NCI-H2171 treated with DMSO at 0.1 percent for 48 hours (cell line): ENCODE measurements around the gene RNF217.
A peak's percentile ranks its signal among the peaks of the same experiment; 100 is the strongest.
"Not testable (repeated sequence)": the region's sequence is repeated elsewhere in the genome, so short reads cannot be mapped to it uniquely, and the experiment has no call there.

Experiments used
- DNase-seq: peaks from one replicate; lab custom pipeline; 2025; lab: John Stamatoyannopoulos, UW

RNF217 gene

DNA sequence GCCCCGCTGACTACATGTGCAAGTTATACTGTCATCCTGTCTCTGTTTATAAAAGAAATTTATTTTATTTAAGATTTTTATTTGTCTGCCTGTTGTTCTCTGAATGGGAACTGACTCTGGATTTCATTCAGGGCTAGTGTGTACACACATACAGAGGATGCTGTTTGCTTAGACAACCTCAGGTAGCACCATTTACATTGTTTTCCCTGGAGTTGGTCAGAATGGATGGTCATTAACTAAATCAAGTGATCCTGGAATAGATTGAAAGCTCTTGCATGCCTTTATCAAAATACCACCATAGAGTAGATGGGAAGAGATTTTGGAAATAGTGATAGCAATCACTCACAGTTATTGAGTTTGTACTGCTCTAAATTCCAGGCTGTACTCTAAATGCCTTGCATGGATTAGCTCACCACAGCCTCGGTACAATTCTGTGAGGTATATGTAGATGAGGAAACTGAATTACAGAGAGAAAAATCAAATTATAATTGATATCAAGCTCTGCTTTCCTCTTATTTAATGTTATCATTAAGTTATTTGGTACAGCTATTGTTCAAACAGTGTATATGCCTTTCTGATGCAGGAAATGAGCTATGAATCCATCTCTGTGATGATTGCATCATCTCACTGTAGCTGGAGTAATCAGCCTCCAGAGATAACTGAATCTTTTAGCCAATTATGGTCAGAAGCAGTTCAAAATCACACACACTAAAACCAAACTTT is 51.9 kb downstream of the RNF217 start:
- DNase-seq, result no peak

GRCh38 chr6:125014661-125014957 is 52.4 kb downstream of the RNF217 start:
- DNase-seq, result no peak

GRCh38 chr6:125015152-125015551 is 52.9 kb downstream of the RNF217 start:
- no peak for DNase-seq

DNA sequence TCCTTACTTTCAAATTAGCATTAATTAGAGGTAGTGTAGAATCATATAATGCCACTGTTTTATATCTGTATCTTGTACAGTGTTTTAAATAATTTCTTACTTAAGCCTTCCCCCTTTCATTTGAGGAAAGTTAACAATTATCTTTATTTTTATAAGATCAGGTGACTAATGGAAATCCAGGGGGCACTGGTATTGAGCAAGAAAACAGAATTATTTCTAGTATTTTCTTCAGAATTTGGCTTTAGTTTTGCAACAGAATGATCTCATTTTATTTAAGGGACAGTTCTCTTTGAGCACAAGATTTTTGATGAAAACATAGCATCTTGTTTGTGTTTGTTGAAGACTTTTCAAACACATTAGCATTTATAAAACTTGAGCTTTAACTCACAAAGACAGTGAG is 55.9 kb downstream of the RNF217 start:
- DNase-seq, result no peak

DNA sequence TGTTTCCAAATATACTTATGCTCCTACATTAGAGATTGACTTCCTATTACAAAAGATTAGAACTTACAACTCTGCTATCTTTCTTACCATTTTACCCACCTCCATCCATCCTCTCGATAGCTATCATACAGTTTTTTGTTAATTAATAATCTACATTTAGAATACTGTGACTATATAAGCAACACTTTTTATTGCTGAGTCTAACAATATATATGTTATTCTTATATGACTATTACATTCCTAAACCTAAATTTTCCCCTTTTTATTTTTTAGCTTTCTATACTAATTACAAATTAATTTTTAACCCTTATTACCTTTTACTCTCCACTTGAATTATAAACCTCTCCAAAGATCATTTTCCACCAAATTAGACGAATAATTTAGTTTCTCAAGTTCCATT is 57.0 kb downstream of the RNF217 start:
- DNase-seq, result no peak

DNA sequence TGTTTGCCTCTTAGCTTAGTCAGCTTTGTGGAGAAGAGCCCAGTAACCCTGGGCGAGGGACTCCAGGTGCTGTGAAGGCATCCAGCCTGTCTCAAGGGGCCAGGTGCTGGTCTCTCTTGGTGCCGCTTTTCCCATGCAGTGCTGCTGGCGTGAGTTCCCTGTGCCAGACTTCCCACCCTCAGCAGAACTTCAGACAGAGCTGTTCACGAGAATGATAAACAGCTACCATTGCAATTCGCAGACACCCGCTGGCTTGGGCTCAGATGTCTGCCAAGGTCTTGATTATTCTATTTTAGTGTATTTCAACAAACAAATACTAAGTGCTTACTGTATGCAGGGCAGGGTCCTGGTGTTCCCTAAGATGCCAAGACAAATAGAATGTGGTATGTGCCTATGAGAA is 57.7 kb downstream of the RNF217 start:
- peak; percentile 34 for DNase-seq

GRCh38 chr6:125020385-125020784 is 58.1 kb downstream of the RNF217 start:
- DNase-seq, result peak; percentile 69

- DNase-seq, result no peak
These were observed 60.3 kb downstream of the RNF217 start for GRCh38 chr6:125022391-125022989.

DNA sequence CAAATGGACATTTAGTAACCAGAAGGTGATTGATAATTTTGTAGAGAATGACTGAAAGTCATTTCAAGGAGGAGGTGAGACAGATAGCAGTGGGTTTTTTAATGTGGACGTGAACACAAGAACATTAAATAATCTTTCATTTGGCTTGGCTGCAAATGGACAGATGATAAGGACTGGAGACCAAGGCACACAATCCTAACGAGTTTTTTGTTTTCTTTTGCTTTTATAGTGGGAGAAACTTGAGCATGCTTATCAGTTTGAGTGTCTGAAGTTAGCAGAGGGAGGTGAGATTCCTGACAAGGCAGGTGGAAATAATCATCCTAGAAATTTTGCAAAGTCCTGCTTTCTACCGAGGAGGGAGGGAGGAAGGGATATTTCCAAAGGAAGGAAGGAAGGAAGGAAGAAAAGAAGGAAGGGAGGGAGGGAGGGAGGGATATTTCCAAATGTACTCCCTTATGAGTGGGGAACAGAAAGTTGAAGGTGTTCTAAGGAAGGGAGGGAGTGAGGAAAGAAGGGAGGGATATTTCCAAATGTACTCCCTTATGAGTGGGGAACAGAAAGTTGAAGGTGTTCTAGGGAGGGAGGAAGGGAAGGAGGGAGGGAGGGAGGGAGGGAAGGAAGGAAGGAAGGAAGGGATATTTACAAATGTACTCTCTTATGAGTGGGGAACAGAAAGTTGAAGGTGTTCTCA is 63.1 kb downstream of the RNF217 start:
- DNase-seq, result no peak

DNA sequence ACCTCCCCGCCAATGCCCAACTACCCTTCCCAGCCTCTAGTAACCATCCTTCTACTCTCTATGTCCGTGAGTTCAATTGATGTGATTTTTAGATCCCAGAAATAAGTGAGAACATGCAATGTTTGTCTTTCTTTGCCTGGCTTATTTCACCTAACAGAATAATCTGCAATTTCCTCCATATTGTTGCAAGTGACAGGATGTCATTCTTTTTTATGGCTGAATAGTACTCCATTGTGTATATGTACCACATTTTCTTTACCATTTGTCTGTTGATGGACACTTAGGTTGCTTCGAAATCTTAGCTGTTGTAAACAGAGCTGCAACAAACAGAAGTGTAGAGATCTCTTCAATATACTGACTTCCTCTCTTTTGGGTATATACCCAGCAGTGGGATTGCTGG is 65.0 kb downstream of the RNF217 start:
- no peak for DNase-seq

DNA sequence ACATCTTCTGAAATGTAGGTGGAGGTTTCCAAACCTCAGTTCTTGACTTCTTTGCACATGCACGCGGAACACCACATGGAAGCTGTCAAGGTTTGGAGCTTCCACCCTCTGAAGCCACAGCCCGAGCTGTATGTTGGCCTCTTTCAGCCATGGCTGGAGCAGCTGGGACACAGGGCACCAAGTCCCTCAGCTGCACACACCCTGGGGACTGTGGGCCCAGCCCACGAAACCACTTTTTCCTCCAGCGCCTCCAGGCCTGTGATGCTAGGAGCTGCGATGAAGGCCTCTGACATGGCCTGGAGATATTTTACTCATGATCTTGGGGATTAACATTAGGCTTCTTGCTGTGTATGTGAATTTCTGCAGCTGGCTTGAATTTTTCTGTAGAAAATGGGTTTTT is 68.7 kb downstream of the RNF217 start:
- DNase-seq, result no peak

- no peak for DNase-seq
These were observed 69.1 kb downstream of the RNF217 start for GRCh38 chr6:125031385-125031784.

DNA sequence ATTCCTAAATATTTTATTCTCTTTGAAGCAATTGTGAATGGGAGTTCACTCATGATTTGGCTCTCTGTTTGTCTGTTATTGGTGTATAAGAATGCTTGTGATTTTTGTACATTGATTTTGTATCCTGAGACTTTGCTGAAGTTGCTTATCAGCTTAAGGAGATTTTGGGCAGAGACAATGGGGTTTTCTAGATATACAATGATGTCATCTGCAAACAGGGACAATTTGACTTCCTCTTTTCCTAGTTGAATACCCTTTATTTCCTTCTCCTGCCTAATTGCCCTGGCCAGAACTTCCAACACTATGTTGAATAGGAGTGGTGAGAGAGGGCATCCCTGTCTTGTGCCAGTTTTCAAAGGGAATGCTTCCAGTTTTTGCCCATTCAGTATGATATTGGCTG is 72.7 kb downstream of the RNF217 start:
- DNase-seq, result not testable (repeated sequence)

DNA sequence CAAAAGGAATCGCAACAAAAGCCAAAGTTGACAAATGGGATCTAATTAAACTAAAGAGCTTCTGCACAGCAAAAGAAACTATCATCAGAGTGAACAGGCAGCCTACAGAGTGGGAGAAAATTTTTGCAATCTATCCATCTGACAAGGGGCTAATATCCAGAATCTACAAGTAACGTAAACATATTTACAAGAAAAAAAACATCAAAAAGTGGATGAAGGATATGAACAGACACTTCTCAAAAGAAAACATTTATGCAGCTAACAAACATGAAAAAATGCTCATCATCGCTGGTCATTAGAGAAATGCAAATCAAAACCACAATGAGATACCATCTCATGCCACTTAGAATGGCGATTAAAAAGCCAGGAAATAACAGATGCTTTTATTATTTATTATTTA is 74.2 kb downstream of the RNF217 start:
- not testable (repeated sequence) for DNase-seq

DNA sequence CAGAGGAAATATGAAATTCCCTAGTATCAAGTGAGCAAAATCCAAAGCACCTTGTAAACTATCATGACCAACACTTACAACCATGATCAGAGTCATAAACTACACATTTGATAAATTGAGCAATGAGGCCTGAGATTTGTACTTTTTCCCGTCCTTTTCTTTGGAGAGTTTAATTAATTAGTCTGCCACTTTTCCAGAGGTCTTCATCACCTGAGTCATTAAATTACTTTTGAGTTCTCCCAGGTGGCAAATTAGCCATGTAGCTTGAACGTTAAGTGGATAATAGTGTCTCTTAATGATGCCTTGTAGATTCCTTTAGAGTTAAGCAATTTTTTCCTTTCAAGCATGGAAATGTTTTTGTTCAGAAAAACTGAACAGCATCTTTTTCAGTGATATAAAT is 75.6 kb downstream of the RNF217 start:
- DNase-seq, result peak; percentile 11

DNA sequence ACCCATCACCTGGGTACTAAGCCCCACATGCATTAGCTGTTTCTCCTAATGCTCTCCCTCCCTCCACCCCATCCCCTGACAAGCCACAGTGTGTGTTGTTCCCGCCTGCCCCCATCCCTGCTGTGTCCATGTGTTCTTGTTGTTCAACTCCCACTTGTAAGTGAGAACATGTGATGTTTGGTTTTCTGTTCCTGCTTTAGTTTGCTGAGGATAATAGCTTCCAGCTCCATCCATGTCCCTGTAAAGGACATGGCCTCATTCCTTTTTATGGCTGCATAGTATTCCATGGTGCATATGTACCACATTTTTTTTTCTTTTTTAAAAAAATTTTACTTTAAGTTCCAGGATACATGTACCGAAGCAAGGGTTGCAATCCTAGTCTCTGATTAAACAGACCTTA is 76.7 kb downstream of the RNF217 start:
- DNase-seq, result no peak

- no peak for DNase-seq
These were observed 79.7 kb downstream of the RNF217 start for GRCh38 chr6:125041740-125042459.

DNA sequence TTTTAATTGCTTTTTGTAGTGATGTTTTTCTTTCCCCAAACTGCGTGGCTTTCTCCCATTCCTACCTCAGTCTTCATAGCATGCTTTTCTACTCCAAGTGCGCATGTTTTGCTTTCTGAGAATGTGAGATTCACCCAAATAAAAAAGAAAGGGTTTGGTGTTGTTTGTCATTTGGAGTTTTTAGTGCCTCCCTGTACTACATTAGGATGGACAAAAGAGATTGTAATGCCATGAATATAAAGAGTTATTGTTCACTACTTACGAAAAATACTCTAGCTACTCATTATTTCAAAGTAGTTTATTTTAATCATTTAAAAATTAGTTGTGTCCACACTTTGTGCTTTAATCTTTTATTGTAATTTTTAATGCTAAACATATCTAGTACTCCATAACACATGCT is 81.8 kb downstream of the RNF217 start:
- no peak for DNase-seq

- no peak for DNase-seq
These were observed 82.4 kb downstream of the RNF217 start for GRCh38 chr6:125044667-125045066.

DNA sequence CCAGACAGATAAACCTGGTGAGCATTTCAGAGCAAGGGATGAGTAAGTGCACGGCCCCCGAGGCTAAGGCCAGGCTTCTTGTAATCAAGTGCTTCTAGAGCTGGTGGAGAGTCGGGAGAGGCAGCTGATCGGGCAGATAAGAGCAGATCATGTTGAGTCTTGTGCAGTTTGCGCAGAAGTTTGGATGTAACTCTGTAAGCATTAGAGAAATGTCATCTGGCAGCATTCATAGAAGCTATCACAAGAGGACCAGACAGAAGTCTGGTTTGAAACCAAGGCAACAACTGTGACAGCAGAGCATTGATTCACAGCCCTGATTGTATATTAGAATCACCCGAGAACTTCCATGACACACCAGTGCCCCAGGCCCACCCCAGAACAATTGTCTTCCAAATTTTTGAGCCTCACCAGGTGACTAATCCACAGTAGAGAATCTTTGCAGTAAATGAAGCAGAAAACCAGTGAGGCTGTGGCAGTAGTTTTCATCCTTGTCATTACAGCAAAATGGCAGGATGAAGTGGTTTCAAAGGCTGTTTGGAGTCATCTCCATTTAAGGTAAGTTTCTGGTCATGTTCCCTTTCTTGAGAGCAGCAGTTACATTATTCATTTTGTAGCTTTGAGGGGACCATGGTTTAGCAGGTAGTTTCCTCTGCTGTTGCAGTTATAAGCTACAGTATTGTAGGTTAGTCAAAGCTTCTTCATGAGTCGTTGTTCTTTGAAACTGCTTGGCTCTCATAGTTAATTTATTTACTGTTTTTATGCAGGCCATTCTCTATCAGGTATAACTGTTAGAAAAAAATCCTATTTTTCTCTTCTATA is 84.1 kb downstream of the RNF217 start:
- peak; percentile 49 for DNase-seq

DNA sequence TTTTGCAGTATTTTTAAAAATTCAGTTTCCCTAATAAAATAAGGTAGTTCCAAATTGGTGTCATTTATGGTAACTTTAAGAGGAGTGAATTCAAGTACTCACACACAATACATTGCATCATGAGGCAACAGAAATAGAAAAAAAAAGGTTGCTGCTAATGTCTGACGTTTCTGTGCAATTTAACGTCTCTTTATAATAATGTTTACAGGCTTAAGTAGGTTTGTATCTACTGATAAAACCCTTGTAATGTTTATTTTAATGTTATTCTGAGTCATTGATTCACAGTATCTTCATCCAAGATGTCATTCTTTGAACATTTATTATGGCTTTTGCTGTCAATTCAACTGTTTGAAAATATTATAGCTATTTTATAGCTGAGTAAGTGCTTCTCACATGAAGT is 86.0 kb downstream of the RNF217 start:
- DNase-seq, result no peak
